ENCODE data around the gene RAD51B. TPM values are rescaled to one million over a fixed set of nuclear protein-coding genes. Genes with fewer than 3 reads are reported as not detected.
A peak's percentile ranks its signal among the peaks of the same experiment; 100 is the strongest.

RAD51B gene
- total RNA-seq, 1 experiment from 2014 or later = 10.8 TPM

DNA sequence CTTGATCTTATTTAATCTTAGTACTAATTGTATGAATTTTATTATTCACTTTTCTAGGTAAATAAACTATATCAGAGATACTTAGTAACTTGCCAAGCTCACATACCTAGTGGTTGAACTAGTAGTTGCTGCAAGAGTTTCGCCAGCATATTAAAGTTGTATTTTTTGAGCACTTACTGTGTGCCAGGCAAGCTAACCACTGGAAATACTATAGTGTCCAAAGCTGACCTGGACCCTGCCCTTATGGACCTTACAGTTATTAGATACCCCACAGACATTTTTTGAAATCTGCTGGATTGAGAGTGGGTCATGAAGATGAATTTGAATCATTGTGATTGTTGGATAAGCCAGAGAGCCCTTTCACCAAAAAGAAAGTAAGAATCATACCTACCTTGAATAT is 125.0 kb downstream of the RAD51B start:
- H3K79me2 ChIP-seq (ENCODE audit: low read length) = no peaks in the 10 kb centered on the region
- H3K36me3 ChIP-seq (ENCODE audit: low read depth, low read length) = no peaks in the 10 kb centered on the region
- H3K9ac ChIP-seq (ENCODE audit: low read length) = no peak overlapping the region
- no peak for TF ChIP-seq EZH2phosphoT487 (IDR thresholded peaks at IDR 0.05; ENCODE audit: borderline replicate concordance, low read length)
- TF ChIP-seq, protein P1, sequence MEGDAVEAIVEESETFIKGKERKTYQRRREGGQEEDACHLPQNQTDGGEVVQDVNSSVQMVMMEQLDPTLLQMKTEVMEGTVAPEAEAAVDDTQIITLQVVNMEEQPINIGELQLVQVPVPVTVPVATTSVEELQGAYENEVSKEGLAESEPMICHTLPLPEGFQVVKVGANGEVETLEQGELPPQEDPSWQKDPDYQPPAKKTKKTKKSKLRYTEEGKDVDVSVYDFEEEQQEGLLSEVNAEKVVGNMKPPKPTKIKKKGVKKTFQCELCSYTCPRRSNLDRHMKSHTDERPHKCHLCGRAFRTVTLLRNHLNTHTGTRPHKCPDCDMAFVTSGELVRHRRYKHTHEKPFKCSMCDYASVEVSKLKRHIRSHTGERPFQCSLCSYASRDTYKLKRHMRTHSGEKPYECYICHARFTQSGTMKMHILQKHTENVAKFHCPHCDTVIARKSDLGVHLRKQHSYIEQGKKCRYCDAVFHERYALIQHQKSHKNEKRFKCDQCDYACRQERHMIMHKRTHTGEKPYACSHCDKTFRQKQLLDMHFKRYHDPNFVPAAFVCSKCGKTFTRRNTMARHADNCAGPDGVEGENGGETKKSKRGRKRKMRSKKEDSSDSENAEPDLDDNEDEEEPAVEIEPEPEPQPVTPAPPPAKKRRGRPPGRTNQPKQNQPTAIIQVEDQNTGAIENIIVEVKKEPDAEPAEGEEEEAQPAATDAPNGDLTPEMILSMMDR (conservative IDR thresholded peaks at IDR 0.05; ENCODE audit: low read depth, low read length) = no peak
- no peak for TF ChIP-seq EZH2 (IDR thresholded peaks at IDR 0.05; ENCODE audit: low read length, unreplicated experiment)
- ChIA-PET CTCF (interaction anchor here (0.5 to 1.2 kb wide), 18 partner anchors 26 to 872 kb away, joined by 3 to 11 read pairs (median 5); no protein-coding TSS in a partner anchor), POLR2A (ENCODE audit: unreplicated experiment) (interaction anchor here (0.6 kb wide), 2 partner anchors 56 to 302 kb away, joined by 8 to 16 read pairs; no protein-coding TSS in a partner anchor)
- no peak overlapping the region for H2AFZ ChIP-seq (ENCODE audit: low read length)
- BruUV-seq (replicated peaks) = no TSS peak
- no peaks in the 10 kb centered on the region for H4K20me1 ChIP-seq (ENCODE audit: low read length)
- H3K27ac ChIP-seq (ENCODE audit: low read length) = 0 out of 2 replicates have a peak overlapping the region, but pooled peaks have one; percentile 1
- DNase-seq (no peak), ATAC-seq (no peak)
- H3K27me3 ChIP-seq (ENCODE audit: low read length) = no peaks in the 10 kb centered on the region
- intact Hi-C loops (cut with micrococcal nuclease) = loop anchor here (1.0 to 5.0 kb wide), 9 partner anchors 72 to 872 kb away; no protein-coding TSS in a partner anchor
- no peaks in the 10 kb centered on the region for H3K9me2 ChIP-seq (replicated peaks; ENCODE audit: low read length)
- H3K4me3 ChIP-seq (ENCODE audit: low read length) = no peak overlapping the region
- H3F3A ChIP-seq (ENCODE audit: low read length, unreplicated experiment) = no peaks in the 10 kb centered on the region
- no peaks in the 10 kb centered on the region for H3K9me3 ChIP-seq (ENCODE audit: low read length)
- peaks cover 34% of the 10 kb centered on the region for H3K4me1 ChIP-seq (ENCODE audit: insufficient read depth, low read length)
- no peak overlapping the region for H3K4me2 ChIP-seq (ENCODE audit: low read length)

DNA sequence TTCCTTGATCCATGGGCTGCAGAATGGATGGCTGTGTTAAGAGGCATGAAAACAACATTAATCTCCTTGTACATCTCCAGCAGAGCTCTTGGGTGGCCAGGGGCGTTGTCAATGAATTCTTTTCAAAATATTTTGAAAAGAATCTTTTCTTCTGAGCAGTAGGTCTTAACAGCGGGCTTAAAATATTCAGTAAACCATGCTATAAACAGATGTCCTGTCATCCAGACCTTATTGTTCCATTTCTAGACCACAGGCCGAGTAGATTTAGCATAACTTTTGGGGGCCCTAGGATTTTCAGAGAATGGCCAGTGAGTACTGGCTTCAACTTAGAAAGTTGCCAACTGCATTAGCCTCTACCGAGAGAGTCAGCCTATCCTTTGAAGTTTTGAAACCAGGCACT is 130.2 kb downstream of the RAD51B start:
- H3K4me2 ChIP-seq (ENCODE audit: low read length) = no peak overlapping the region
- peaks cover 5% of the 10 kb centered on the region; the same call in 1 of the 2 replicates for H3K4me1 ChIP-seq (ENCODE audit: insufficient read depth, low read length)
- CTCF ChIA-PET = no interaction called here
- H2AFZ ChIP-seq (ENCODE audit: low read length) = no peak overlapping the region
- H3K36me3 ChIP-seq (ENCODE audit: low read depth, low read length) = no peaks in the 10 kb centered on the region
- H3K9ac ChIP-seq (ENCODE audit: low read length) = no peak overlapping the region
- no peaks in the 10 kb centered on the region for H3K9me2 ChIP-seq (replicated peaks; ENCODE audit: low read length)
- ATAC-seq (no peak), DNase-seq (no peak)
- H3K4me3 ChIP-seq (ENCODE audit: low read length) = no peak overlapping the region
- H3K9me3 ChIP-seq (ENCODE audit: low read length) = no peaks in the 10 kb centered on the region
- H4K20me1 ChIP-seq (ENCODE audit: low read length) = no peaks in the 10 kb centered on the region
- H3K27me3 ChIP-seq (ENCODE audit: low read length) = no peaks in the 10 kb centered on the region
- intact Hi-C loops (cut with micrococcal nuclease) = no loop called here
- no peak overlapping the region for H3K27ac ChIP-seq (ENCODE audit: low read length)
- BruUV-seq (replicated peaks) = no TSS peak
- POLR2A ChIA-PET (ENCODE audit: unreplicated experiment) = no interaction called here
- TF ChIP-seq, protein P1 (conservative IDR thresholded peaks at IDR 0.05; ENCODE audit: low read depth, low read length) = no peak
- no peak for TF ChIP-seq EZH2 (IDR thresholded peaks at IDR 0.05; ENCODE audit: low read length, unreplicated experiment)
- no peak for TF ChIP-seq EZH2phosphoT487 (IDR thresholded peaks at IDR 0.05; ENCODE audit: borderline replicate concordance, low read length)
- H3K79me2 ChIP-seq (ENCODE audit: low read length) = no peaks in the 10 kb centered on the region
- no peaks in the 10 kb centered on the region for H3F3A ChIP-seq (ENCODE audit: low read length, unreplicated experiment)

DNA sequence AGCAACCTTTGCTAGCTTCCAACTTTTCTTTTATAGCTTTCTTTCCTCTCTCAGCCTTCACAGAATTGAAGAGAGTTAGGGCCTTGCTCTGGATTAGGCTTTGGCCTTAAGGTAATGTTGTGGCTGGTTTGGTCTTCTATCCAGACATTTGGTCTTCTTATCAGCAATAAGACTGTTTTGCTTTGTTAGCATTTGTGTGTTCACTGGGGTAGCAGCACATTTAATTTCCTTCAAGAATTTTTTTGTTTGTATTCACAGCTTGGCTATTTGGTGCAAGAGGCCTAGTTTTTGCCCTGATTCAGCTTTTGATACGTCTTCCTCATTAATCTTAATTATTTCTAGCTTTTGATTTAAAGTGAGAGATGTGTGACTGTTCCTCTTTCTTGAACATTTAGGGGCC is 130.8 kb downstream of the RAD51B start:
- H3K4me2 ChIP-seq (ENCODE audit: low read length) = no peak overlapping the region
- H3K27me3 ChIP-seq (ENCODE audit: low read length) = no peaks in the 10 kb centered on the region
- DNase-seq (no peak), ATAC-seq (no peak)
- H3K4me3 ChIP-seq (ENCODE audit: low read length) = no peak overlapping the region
- ChIA-PET POLR2A (ENCODE audit: unreplicated experiment) (no interaction called here), CTCF (no interaction called here)
- H3K9me2 ChIP-seq (replicated peaks; ENCODE audit: low read length) = no peaks in the 10 kb centered on the region
- BruUV-seq (replicated peaks) = no TSS peak
- no peak overlapping the region for H3K27ac ChIP-seq (ENCODE audit: low read length)
- no peaks in the 10 kb centered on the region for H3K4me1 ChIP-seq (ENCODE audit: insufficient read depth, low read length)
- H4K20me1 ChIP-seq (ENCODE audit: low read length) = no peaks in the 10 kb centered on the region
- no peak overlapping the region for H2AFZ ChIP-seq (ENCODE audit: low read length)
- no peaks in the 10 kb centered on the region for H3K9me3 ChIP-seq (ENCODE audit: low read length)
- intact Hi-C loops (cut with micrococcal nuclease) = no loop called here
- no peaks in the 10 kb centered on the region for H3K79me2 ChIP-seq (ENCODE audit: low read length)
- no peak overlapping the region for H3K9ac ChIP-seq (ENCODE audit: low read length)
- H3F3A ChIP-seq (ENCODE audit: low read length, unreplicated experiment) = no peaks in the 10 kb centered on the region
- TF ChIP-seq EZH2 (IDR thresholded peaks at IDR 0.05; ENCODE audit: low read length, unreplicated experiment) = no peak
- TF ChIP-seq, protein P1 (conservative IDR thresholded peaks at IDR 0.05; ENCODE audit: low read depth, low read length) = no peak
- TF ChIP-seq EZH2phosphoT487 (IDR thresholded peaks at IDR 0.05; ENCODE audit: borderline replicate concordance, low read length) = no peak
- H3K36me3 ChIP-seq (ENCODE audit: low read depth, low read length) = no peaks in the 10 kb centered on the region

All from PC-3 (cell line).